NCI-H1092 treated with DMSO at 0.1 percent for 48 hours (cell line): ENCODE measurements around the gene ADAM12.
"Not testable (repeated sequence)": the region's sequence is repeated elsewhere in the genome, so short reads cannot be mapped to it uniquely, and the experiment has no call there.

Experiments
- DNase-seq: peaks from one replicate; lab custom pipeline; 2025; lab: John Stamatoyannopoulos, UW

The ADAM12 gene

GRCh38 chr10:126374435-126374834, 13.8 kb downstream of the ADAM12 start:
- DNase-seq, result no peak

GRCh38 chr10:126373972-126374371, 14.3 kb downstream of the ADAM12 start:
- no peak for DNase-seq

GRCh38 chr10:126373147-126373546, 15.1 kb downstream of the ADAM12 start:
- DNase-seq, result no peak

GRCh38 chr10:126372396-126372795, 15.9 kb downstream of the ADAM12 start:
- no peak for DNase-seq

GRCh38 chr10:126369125-126369710, 19.1 kb downstream of the ADAM12 start:
- DNase-seq, result no peak

GRCh38 chr10:126357169-126357568, 31.1 kb downstream of the ADAM12 start:
- no peak for DNase-seq

GRCh38 chr10:126353666-126354065, 34.6 kb downstream of the ADAM12 start:
- no peak for DNase-seq

GRCh38 chr10:126352453-126352852, 35.8 kb downstream of the ADAM12 start:
- DNase-seq, result no peak

GRCh38 chr10:126351021-126351420, 37.3 kb downstream of the ADAM12 start:
- no peak for DNase-seq

GRCh38 chr10:126350216-126350992, 37.9 kb downstream of the ADAM12 start:
- DNase-seq, result no peak

- DNase-seq, result no peak
These were observed 38.6 kb downstream of the ADAM12 start for GRCh38 chr10:126349676-126350075.

- DNase-seq, result no peak
These were observed 39.2 kb downstream of the ADAM12 start for GRCh38 chr10:126349101-126349500.

- DNase-seq, result not testable (repeated sequence)
These were observed 44.8 kb downstream of the ADAM12 start for GRCh38 chr10:126343496-126343895.

- DNase-seq, result no peak
These were observed 45.6 kb downstream of the ADAM12 start for GRCh38 chr10:126342680-126343079.

GRCh38 chr10:126341491-126341890, 46.8 kb downstream of the ADAM12 start:
- no peak for DNase-seq

- DNase-seq, result no peak
These were observed 50.9 kb downstream of the ADAM12 start for GRCh38 chr10:126337251-126337810.

GRCh38 chr10:126336801-126337200, 51.5 kb downstream of the ADAM12 start:
- no peak for DNase-seq

- no peak for DNase-seq
These were observed 54.0 kb downstream of the ADAM12 start for GRCh38 chr10:126334272-126334671.

GRCh38 chr10:126332576-126332975, 55.7 kb downstream of the ADAM12 start:
- DNase-seq, result no peak

- no peak for DNase-seq
These were observed 57.2 kb downstream of the ADAM12 start for GRCh38 chr10:126331101-126331500.

GRCh38 chr10:126324826-126325225, 63.5 kb downstream of the ADAM12 start:
- no peak for DNase-seq

- no peak for DNase-seq
These were observed 66.8 kb downstream of the ADAM12 start for GRCh38 chr10:126321440-126321839.

GRCh38 chr10:126317751-126318150, 70.5 kb downstream of the ADAM12 start:
- no peak for DNase-seq
